GM19455 (cell line): ENCODE measurements around the gene GPR55.

ENCODE experiments used
- ATAC-seq: cut with Tn5 transposase; IDR thresholded peaks from one replicate; pipeline ENCODE4 v1.9.1; 2021; ENCODE audit not compliant: unreplicated experiment

Gene GPR55

DNA sequence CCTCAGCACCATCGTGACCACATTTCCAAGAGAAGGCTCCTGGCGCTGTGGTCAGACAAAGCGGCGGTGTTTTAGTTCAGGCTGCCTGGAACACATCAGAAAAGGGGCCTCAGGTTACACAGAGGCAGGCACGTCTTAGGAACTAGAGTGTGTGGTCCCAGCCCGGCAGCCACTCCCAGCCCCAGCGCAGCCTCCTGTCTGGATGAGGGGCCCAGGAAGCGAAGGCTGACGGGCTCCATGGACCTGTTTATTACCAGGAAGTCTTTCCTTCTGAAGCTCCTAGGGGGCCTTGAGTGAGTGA, 10.0 kb upstream of the GPR55 start:
- no peak for ATAC-seq

DNA sequence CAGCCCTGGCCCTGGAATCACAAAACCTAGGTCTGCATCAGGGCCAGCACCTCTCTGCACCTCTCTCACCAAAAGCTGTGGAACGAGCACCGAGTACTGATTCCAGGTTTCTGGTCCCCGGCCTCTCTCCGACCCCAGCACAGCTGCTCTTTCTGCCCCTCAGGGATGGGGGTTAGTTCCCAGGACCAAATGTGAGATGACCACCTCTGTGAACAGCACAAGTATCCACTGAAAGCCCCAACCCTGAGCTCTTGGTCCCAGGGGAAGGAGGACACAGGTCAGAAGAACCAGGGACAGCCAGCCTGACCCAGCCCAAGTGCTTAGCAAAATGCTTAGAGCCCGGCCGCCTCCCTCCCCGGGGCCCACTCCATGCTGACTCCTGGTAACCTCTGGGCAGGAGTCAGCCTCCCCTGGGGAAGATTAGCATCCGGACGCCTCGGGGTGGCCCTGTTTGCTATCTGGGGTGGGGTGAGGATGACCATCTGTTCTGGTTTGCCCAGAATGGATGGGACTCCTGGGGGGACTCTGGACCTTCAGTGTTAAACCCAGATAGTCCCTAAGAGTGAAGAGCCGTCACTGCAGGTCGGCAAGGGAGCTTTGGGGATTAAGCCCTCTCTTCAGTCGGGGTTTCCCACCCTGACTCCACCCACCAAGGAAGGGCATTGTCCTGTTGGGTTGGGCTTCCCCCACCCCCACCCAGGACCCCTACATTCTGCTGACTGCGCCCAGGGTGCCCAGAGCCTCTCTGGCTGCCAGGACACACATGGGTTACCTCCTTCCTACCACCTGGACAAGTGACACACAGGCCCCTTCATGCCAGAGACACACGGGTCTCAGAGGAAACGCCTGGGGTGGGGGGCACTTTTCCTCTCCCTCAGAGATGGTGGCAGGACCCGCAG, 9.4 kb upstream of the GPR55 start:
- no peak for ATAC-seq

DNA sequence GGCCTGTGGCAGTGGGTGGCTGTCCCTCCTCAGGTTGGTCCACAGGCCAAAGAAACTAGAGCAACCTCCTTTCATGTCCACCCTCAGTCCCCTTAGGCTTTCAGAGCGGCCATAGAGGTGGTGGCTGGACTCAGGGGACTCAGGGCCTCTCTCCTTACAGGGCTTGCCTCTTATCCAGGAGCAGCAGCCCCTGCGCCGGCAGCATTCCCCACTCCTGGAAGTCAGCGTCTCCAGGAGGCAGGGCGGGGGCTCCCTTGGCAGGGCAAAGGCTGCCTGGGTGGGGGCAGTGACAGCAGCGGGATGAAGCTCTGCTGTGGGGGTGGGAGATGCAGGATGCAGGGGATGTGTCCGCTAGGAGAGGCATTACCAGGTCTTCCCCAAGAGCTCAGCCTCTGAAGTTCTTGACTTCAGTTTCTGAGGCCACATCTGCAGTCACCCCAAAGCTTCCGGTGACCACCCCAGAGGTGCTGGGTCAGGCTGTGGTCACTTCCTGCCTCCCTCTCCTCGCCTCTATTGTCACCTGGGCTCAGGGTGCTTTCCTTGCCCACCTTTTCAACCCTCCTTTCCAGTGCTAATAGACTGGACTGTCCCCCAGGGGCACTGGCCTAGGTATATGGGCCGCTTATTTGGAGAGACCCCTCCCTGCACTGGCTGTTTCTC, 8.6 kb upstream of the GPR55 start:
- no peak for ATAC-seq

DNA sequence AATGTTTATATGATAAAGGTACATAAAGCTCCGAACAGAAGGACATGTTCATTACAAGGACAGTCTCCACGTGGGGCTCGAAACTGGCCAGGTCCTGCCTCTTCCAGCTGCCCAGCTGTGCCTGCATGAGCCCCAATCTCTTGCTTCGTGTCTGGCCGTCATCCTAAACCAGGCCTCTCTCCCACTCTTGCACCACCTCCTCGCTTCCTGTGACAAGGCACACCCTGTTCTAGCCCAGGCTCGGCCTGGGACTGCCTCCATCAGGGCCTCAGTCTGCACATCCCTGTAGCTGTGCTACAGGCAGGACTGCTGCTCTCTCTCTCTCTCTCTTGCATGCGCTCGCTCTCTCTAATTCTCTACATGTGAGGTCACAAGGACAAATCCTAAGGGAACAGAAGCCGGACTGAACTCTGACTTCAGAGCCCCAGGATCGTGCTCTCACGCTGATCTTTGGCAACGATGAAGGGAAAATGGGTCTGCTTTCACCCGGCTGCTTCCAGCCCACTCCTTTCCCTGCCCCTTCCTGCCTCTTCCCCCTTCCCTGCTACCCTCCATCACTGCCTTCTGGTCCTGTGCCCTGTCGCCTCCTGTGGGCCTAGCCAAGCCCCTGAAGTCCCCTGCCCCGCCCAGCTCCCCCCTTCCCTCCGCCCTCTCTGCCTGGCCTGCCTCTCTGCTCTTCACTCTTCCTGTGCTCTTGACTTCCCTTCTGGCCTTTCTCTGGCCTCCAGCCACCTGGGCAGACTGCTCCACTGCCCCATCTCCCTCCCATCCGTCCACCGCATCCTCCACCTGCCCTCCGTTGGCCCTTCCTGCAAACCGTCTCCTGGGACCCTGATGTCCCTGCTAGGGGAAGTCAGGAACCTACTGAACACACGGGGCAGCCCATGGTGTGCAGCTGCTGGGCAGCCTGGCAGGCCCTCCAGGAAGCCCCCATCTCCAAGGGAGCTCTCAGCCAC, 7.8 kb upstream of the GPR55 start:
- ATAC-seq: no peak

DNA sequence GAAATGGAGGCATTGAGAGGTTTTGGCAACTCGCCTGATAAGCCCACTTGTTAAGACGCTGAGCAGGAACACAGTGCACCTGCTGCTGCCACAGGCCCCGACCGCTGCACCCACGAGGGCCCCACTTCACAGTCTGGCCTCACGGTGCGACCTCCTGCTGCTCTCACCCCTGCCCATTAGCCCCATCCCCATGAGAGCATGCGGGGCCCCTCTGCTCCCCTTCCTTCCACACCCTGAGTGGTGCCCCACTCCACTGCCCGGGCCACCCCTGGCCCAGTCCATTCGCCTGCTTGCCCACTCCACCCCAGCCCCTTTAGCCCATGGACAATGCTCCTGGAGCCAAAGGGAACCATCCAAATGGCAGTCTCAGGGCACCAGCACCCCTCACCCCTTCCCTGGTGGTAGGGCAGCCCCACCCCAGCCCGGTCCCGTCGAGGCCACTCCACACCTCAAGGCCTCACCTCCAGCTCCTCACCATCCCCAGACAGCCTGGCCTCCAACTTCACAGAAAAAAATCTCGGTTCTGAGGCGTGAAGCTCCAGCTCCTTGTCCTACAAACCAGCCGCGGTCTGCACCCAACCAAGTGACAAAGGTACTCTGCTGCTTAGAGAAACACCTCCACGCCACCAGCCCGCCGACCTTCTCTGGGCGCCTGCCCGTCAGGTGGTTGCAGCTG, 6.7 kb upstream of the GPR55 start:
- no peak for ATAC-seq

DNA sequence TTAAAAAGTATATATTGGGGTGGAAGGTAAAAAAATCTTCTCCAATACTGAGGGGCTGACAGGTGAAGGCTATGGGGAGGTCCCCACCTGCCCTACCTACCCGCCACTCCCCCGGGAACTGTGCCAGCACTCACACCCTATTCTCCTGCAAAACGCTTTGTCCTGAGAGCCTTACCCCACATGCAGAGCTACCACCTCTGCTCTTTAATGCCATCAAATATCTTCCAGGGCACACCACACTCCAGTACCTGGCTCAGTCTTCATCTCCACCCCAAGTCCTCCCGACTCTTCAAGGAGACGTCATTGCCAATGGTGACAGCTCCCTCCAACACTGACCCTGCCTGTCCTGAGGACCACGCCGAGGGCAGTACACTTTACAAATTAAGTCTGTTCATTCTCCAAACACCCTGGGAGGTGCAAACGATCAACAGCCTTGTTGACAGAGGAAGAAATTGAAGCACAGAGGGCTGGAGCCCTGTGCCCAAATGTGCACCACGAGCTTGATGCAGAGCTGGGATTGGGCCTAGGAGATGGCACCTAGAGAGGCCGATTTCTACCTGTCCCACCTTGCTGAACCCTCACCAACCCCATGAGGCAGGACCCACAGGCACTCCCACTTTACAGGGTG, 6.0 kb upstream of the GPR55 start:
- no peak for ATAC-seq

DNA sequence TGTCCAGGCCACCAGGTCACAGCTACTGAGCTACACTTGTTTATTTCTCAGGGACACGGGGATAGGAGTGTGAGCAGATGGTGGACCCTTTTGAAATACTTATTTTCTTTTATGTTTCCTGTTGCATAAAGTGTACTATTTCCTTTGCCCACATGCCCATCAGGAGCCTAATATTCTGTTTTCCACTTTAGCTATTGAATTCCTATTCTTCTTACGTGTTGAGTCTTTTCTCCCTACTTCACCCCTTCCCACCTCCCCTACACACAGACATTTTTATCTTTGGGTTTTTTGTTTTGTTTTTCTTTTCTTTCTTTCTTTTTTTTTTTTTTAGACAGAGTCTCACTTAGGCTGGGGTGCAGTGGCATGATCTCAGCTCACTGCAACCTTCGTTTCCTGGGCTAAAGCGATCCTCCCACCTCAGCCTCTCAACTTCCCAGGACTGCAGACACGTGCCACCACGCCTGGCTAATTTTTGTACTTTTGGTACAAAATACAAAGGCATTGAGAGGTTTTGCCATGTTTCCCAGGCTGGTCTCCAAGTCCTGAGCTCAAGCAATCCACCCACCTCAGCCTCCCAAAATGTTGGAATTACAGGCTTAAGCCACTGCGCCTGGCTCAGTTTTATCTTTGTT, 5.2 kb upstream of the GPR55 start:
- ATAC-seq: no peak

DNA sequence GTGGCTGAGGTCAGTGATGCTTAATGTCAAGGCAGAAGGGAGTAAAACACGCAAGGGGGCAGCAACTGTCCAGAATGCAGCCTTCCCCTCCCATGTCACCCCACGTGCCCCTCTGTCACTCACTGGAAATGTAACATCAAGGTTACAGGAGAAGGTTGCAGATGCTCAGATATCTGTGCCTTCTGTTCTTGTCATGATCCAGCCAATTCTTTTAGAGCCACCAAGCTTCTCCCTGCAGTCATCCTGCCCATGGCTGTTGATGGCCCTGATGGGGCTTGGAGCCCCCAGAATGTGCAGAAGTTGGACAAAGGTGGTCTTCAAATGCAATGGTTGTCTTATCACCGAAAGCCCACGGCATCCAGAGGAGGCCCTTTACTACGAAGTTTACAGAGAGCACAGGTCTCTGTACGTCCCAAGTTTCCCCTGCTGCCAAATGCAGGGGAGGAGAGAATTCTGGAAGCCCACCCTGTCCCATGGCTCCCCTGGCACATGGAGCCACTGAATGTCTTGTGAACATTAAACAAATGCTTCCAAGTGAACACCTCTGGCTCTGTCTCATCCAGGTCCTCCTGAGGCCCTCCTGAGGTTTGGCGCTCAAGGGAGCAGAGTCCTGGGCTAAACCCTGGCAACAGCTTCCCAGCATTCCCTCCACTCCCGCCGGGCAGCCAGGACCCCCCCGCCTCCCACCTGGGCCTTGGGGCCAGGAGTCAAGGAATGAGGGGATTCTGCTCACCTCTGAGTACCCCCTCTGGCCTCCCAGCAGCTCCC, 4.5 kb upstream of the GPR55 start:
- ATAC-seq: no peak

DNA sequence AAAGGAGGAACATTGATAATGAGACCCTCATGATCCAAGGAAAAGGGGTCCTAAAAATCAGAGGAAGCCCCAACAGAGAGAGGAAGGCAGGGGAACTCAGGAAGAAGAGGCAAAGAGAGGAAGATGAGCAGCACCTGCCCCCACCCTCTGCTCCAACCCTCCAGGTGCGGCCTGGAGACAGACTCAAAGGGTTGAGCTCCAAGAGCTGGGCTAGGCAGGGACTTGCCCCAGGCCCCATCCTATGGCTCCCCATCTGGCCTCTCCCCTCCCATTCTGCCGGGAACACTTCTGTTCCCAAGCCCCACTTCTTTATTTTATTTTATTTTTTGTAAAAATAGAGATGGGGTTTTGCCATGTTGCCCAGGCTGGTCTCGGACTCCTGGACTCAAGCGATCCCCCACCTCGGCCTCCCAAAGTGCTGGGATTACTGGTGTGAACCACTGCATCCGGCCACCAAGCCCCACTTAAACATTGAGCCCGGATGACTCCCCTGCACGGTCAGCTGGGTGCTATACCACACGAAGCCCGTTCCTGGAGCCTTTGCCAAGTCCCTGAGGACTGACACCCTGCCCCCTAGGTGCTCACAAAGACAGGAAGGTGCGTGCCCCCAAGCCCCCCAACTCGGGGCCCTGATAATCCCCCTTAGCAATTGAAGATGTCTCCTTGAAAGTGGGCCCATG, 3.8 kb upstream of the GPR55 start:
- no peak for ATAC-seq

DNA sequence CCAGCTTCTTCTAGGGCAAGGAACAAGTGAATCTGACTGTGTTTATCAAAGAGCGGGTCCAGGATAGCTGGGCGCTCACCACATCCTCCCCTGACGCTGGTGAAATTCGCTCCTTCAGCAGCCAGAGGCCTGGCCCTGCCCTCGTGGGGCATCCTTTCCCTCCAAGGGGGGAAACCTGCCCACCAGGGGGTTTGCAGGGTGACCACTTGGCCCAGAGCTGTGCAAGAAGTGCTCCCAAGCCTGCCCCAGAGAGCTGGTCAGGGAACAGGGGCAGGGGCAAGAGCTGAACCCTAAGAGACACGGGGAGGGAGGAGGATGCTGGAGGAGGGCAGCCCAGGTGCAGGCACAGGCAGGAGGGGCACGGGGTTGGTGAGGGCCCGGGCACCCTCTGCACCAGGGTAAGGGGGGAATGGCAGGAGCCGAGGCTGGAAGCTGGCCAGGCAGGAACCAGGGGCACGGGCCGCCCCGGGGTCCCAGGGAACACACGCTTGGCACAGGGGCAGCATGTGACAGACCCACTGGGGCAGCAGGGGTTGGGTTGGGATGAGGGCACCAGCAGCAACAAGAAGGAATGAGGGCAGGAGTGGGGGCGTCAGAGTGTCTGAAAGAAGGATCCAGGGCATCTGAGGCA, 2.8 kb upstream of the GPR55 start:
- no peak for ATAC-seq

DNA sequence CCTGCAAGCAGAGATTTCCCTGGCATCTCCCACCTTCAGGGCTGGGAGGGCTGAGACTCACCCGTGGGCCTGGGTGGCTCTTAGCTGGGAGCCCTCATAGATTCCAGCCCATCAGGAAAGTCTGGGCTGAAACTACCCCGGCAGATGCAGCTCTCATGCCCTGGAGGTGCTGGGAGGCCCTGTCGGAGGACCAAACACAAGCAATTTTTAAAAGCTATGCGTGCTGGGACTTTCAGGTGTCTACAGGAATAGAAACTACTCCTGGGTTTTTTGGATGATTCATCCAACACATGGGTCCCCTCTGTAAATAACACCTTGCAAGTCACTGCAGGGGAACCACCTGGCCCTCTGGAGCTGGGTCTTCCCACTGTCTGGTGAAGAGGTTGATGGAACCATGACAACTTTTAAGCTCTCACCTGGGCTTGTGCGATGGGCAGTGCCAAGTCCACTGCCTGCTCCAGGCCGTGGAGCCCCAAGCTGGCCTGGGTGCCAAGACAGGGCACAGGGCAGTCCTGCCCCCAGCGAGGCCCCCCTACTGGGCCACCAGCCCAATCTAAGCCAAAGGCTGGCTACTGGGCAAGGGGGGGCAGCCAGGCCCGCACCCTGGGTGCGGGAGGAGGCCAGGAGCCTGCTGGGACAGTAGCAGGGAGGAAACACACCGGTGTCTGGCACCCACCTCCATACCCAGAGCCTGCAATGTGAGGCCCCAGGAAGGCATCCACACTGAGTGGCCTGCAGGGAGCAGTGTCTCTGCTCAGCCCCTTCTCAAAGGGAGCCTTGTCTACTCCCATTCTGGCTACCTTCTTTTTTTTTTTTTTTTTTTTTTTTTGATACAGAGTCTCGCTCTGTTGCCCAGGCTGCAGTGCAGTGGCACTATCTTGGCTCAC, 1.1 kb upstream of the GPR55 start:
- ATAC-seq: peak; percentile 19

DNA sequence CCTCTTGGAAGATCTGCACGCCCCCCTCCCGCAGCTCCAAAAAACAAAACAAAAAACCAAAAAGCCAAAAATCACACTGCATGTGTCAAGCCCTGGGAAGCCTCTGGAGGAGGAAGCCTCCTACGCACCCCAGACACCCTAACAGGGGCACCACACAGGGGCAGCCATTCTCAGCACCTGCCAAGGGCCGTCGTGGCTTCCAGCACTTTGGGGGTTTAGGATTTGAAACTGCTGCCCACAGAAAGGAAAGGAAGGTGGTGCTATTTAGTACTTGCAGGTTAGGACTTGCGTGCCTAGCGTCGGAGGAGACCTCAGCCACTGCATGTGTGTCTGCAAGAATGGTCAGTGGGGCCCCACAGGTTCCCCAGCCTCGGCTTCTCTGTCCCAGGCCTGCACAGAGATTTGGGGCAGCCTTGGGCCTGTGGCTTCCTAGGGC, 419 bp upstream of the GPR55 start:
- peak; percentile 13 for ATAC-seq

DNA sequence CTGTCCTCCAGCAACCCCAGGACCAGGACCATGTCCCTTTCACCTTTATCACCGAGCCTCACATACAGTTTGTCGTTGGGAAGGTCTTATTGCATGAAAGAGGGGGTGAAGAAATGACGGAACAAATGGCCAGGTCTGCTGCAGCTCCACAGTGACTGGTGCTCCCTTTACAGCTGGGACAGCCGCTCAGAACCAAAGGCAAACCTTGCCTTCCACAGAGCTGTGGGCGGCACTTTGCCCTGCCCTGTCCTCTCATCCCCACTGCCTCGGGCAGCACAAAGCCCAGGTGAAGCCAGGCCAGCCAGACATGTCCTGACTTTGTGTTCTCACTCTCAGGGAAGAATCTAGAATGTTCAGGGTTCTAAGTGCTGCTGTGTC, 961 bp downstream of the GPR55 start:
- ATAC-seq: peak; percentile 12

DNA sequence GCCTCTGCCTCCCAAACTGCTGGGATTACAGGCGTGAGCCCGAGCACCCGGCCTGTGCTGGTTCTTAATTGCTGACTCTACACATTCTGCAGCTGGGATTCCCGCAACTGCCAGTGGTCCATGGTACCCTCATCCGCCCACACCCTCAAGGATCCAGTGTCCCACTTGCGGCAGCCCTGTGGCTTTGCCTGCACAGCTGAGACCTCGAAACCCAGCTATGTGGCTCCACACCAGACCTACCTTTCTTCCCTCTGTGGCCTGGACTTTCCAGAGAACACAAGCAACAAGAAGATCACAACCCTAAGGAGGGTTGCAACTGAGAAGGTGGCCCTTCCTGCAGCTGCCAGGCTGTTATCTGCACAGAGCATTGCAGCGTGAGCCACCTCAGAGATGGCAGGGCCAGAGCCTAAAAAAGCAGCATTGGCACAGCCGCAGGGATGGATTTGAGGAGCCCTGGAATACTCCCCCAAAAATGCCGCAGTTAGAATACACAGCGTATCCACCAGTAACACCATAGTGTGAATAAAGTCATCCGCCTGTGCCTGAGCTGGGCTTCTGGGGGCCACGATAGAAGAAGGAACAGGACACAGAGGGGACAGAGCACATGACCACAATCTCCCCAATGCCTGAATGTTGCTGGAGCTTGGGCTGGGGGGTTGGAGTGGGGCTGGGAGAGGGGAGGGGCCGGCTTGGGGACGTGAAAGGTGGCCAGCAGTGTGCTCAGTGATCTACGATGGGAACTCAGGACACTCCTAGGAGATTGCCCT, 1.9 kb downstream of the GPR55 start:
- ATAC-seq: no peak

DNA sequence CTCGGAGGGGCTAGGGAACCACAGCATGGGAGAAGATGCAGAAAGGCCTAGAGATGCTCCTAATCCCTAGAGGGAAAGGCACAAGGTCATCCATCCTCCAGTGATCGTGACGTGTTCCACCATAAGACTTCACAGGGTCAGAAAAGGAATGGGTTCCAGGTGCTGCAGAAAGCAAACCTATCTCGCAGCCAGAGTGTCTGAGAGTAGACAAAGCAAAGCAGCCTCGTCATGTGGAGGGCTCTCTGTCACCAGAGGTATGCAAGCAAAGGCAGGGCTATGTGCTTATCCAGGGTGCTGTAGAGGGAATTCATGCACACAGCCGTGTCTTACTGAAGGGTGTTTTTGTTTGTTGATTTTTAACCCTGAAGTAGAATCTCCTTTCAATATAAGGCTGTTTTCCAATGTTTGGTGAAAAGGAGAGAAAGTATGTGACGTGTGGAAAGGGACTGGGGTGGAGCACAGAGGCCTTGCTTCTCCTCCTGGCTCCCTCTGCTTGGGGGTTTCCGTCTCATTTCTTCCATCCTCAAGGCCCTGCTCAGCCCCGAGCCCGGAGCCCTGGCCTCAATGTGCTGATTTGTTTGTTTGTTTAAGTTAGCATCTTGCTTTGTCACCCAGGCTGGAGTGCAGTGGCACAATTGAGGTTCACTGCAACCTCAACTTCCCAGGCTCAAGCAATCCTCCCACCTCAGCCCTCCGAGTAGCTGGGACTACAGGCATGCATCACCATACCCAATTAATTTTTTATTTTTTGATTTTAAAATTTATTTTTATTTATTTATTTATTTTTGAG, 3.0 kb downstream of the GPR55 start:
- no peak for ATAC-seq

DNA sequence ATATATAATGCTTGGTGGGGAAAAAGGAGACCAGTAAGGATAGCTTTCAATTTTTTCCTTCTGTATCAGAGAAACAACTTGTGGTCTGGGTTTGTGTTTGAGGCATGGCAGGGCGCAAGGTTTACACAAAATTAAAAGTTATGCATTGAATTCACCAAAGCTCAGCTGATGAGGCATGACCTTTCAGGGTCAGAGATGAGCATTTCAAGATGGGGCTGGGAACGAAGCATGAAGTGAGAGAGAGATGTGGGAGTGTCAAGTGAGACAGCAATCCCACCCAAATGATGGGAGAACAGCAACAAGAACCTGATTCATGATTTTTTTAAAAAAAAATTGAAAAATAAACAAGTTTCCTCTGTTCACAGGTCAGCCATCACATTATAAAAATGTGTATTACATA, 4.9 kb downstream of the GPR55 start:
- no peak for ATAC-seq
